ENCODE measurements around the gene SMYD3. TPM values are rescaled to one million over a fixed set of nuclear protein-coding genes. Genes with fewer than 3 reads are reported as not detected.

SMYD3 gene
- total and polyA plus RNA-seq, 2 donors (not counting 1 experiment from before 2014, with no cell fraction given) = 9.7 to 37.2 TPM

DNA sequence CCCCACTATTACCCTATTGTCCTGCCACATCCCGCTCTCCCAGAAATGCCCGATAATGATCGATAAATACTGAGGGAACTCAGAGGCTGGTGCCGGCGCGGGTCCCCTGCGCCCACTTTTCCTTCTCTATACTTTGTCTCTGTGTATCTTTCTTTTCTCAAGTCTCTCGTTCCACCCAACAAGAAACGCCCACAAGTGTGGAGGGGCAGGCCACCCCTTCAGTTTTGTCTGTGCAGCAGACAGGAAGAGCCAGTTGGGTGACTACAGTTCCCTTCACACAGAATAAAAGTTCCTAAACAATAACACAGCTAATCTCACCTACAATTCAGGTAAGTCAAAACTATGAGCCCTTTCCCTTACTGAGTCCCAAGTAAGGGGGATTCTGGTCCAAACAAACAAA, 423.7 kb downstream of the SMYD3 start:
- Histone ChIP-seq H3K4me3 (ENCODE audit: control extremely low read depth in 1 of 5, extremely low read depth in 1 of 5, insufficient read depth in 1 of 5, low read depth in 2 of 5, low read length in 4 of 5) (no peak overlapping the region), H3K9me3 (ENCODE audit: control extremely low read depth in 1 of 3, control insufficient read depth in 2 of 3, insufficient read depth in 1 of 3, low read length in 2 of 3) (peaks cover 0 to 15% (median 0%) of the 10 kb centered on the region in 3 donors), H3K27me3 (replicated peaks in 1 of 4; ENCODE audit: control extremely low read depth in 1 of 4, control insufficient read depth in 3 of 4, insufficient read depth in 4 of 4, low read length in 3 of 4) (no peaks in the 10 kb centered on the region), H3K4me2 (replicated peaks; ENCODE audit: low read depth, low read length, poor library complexity, severe bottlenecking) (no peak overlapping the region), H3K79me2 (ENCODE audit: control insufficient read depth, insufficient read depth, low read length) (no peaks in the 10 kb centered on the region), H2AFZ (ENCODE audit: insufficient read depth, low read depth, low read length, poor library complexity, severe bottlenecking) (no peak overlapping the region), H3K36me3 (replicated peaks in 1 of 2; ENCODE audit: control extremely low read depth in 1 of 2, control insufficient read depth in 1 of 2, extremely low read depth in 1 of 2, insufficient read depth in 2 of 2, low read length in 1 of 2) (peaks cover 0 to 3% of the 10 kb centered on the region in 2 experiments), H3K27ac (ENCODE audit: low read length in 2 of 2) (no peak overlapping the region), H3K4me1 (ENCODE audit: control insufficient read depth in 2 of 2, insufficient read depth in 2 of 2, low read length in 2 of 2) (no peaks in the 10 kb centered on the region), H3K9ac (ENCODE audit: low read length) (no peak overlapping the region), H4K20me1 (ENCODE audit: control insufficient read depth, insufficient read depth, low read length, poor library complexity, severe bottlenecking) (no peaks in the 10 kb centered on the region)
- Mint-ChIP-seq H3K9me3 (ENCODE audit: insufficient read depth) (peaks cover 4% of the 10 kb centered on the region), H3K4me1 (no peaks in the 10 kb centered on the region), H3K4me3 (no peak overlapping the region), H3K27me3 (no peaks in the 10 kb centered on the region), H3K27ac (no peak overlapping the region)
- CTCF ChIA-PET = no interaction called here
- POLR2A ChIA-PET = no interaction called here
- no peak for DNase-seq
- whole genome bisulfite sequencing (ENCODE audit: insufficient coverage) = 100% methylated on average over 9 of the region's 9 CpGs
- TF ChIP-seq EZH2 (IDR thresholded peaks at IDR 0.05; ENCODE audit: borderline replicate concordance, insufficient read depth, low read depth, low read length, poor library complexity, severe bottlenecking) = no peak
- TF ChIP-seq, protein P1, sequence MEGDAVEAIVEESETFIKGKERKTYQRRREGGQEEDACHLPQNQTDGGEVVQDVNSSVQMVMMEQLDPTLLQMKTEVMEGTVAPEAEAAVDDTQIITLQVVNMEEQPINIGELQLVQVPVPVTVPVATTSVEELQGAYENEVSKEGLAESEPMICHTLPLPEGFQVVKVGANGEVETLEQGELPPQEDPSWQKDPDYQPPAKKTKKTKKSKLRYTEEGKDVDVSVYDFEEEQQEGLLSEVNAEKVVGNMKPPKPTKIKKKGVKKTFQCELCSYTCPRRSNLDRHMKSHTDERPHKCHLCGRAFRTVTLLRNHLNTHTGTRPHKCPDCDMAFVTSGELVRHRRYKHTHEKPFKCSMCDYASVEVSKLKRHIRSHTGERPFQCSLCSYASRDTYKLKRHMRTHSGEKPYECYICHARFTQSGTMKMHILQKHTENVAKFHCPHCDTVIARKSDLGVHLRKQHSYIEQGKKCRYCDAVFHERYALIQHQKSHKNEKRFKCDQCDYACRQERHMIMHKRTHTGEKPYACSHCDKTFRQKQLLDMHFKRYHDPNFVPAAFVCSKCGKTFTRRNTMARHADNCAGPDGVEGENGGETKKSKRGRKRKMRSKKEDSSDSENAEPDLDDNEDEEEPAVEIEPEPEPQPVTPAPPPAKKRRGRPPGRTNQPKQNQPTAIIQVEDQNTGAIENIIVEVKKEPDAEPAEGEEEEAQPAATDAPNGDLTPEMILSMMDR (IDR thresholded peaks at IDR 0.05) = no peak
- intact Hi-C loops (cut with micrococcal nuclease) = no loop called here
- ATAC-seq (ENCODE audit: low read depth) = no peak

DNA sequence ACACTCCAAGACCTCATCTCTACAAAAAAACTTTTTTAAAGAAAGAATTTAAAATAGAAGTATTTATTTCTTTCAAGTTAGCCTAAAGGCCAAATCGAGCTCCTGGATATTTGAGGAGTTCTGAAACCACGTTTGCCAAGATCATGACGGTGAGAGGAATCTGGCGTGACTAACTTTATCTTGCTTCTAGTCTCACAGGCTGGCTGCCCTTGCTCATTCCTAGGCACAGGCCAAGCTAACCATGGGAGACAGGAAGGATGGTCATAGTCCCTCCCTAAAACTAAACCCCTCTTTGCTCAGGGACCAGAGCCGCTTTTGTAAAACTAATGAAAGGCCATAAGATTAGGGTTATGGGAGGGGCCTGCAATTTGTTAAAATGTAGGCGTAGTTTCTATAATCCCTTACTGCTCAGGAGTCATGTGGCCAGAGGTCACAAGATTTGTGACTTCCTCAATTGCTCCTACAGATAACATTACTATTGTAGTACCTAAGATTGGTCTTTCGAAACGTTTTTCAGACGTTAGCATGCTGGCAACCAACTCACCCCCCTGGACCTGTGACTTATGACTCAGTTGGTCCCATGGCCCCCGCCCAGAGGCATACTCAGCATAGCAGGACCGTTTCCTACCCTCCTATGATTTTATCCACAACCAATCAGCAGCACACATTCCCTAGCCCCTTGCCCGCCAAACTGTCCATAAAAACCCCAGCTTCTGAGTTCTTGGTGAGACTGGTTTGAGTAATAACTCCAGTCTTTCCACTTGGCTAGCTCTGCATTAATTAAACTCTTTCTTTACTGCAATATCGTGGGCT, 425.0 kb downstream of the SMYD3 start:
- no peak overlapping the region for H3K27ac Mint-ChIP-seq
- CTCF ChIA-PET = no interaction called here
- no peak overlapping the region for H3K4me3 Mint-ChIP-seq
- ATAC-seq (ENCODE audit: low read depth) (no peak), DNase-seq (no peak)
- no peaks in the 10 kb centered on the region for H3K27me3 Mint-ChIP-seq
- Histone ChIP-seq H3K9me3 (ENCODE audit: control extremely low read depth in 1 of 3, control insufficient read depth in 2 of 3, insufficient read depth in 1 of 3, low read length in 2 of 3) (peaks cover 0 to 11% (median 0%) of the 10 kb centered on the region in 3 donors), H4K20me1 (ENCODE audit: control insufficient read depth, insufficient read depth, low read length, poor library complexity, severe bottlenecking) (no peaks in the 10 kb centered on the region), H3K27ac (ENCODE audit: low read length in 2 of 2) (no peak overlapping the region), H2AFZ (ENCODE audit: insufficient read depth, low read depth, low read length, poor library complexity, severe bottlenecking) (no peak overlapping the region), H3K4me3 (ENCODE audit: control extremely low read depth in 1 of 5, extremely low read depth in 1 of 5, insufficient read depth in 1 of 5, low read depth in 2 of 5, low read length in 4 of 5) (no peak overlapping the region), H3K36me3 (replicated peaks in 1 of 2; ENCODE audit: control extremely low read depth in 1 of 2, control insufficient read depth in 1 of 2, extremely low read depth in 1 of 2, insufficient read depth in 2 of 2, low read length in 1 of 2) (peaks cover 0 to 3% of the 10 kb centered on the region in 2 experiments), H3K27me3 (replicated peaks in 1 of 4; ENCODE audit: control extremely low read depth in 1 of 4, control insufficient read depth in 3 of 4, insufficient read depth in 4 of 4, low read length in 3 of 4) (no peaks in the 10 kb centered on the region), H3K9ac (ENCODE audit: low read length) (no peak overlapping the region), H3K4me2 (replicated peaks; ENCODE audit: low read depth, low read length, poor library complexity, severe bottlenecking) (no peak overlapping the region), H3K79me2 (ENCODE audit: control insufficient read depth, insufficient read depth, low read length) (no peaks in the 10 kb centered on the region), H3K4me1 (ENCODE audit: control insufficient read depth in 2 of 2, insufficient read depth in 2 of 2, low read length in 2 of 2) (no peaks in the 10 kb centered on the region)
- peaks cover 4% of the 10 kb centered on the region for H3K9me3 Mint-ChIP-seq (ENCODE audit: insufficient read depth)
- no peaks in the 10 kb centered on the region for H3K4me1 Mint-ChIP-seq
- 99% methylated on average over 9 of the region's 13 CpGs for WGBS (ENCODE audit: insufficient coverage)
- TF ChIP-seq, protein P1 (IDR thresholded peaks at IDR 0.05) = no peak
- TF ChIP-seq EZH2 (IDR thresholded peaks at IDR 0.05; ENCODE audit: borderline replicate concordance, insufficient read depth, low read depth, low read length, poor library complexity, severe bottlenecking) = no peak
- intact Hi-C loops (cut with micrococcal nuclease) = no loop called here
- POLR2A ChIA-PET = no interaction called here
